Panc1 (cell line): ENCODE measurements around the gene DRD2. TPM values are rescaled to one million over a fixed set of nuclear protein-coding genes. Genes with fewer than 3 reads are reported as not detected.

Source experiments
- ATAC-seq: fragments of 200-7000 bp; cut with Tn5 transposase; 2 replicates; pipeline ENCODE4 v1.9.1; 2020; ENCODE audit warnings: mild to moderate bottlenecking, moderate library complexity
- BruUV-seq: library from RNA; stranded (reverse); fragments of 400-500 nt; replicated peaks from 2 replicates; lab custom pipeline; 2021; lab: Mats Ljungman, UMichigan
- CTCF ChIA-PET: fragments of 300-600 bp; sonication (Branson Sonifier 250); formaldehyde crosslinking; loops from one replicate; lab custom pipeline; 2022; ENCODE audit warnings: antibody characterized with exemption; lab: Charles Lee
- POLR2A ChIA-PET: fragments of 300-600 bp; sonication (Branson Sonifier 250); formaldehyde crosslinking; loops from one replicate; lab custom pipeline; 2022; ENCODE audit warnings: antibody characterized with exemption; lab: Charles Lee
- DNase-seq: peaks from one replicate; pipeline ENCODE4 v3.0.0-alpha.2; 2010; ENCODE audit warnings: low read depth, low spot score
- H3K27ac ChIP-seq: 2 replicates; pipeline ENCODE4 v1.5.1; 2011; ENCODE audit warnings: mild to moderate bottlenecking, low read length, inconsistent platforms
- H3K27me3 ChIP-seq: fragments of 200-500 bp; sonication (Bioruptor generic); 2 replicates; pipeline ENCODE4 v1.6.0; 2014; ENCODE audit warnings: low read length, inconsistent platforms; ENCODE audit not compliant: control insufficient read depth, insufficient read depth
- H3K36me3 ChIP-seq: fragments of 200-500 bp; sonication (Bioruptor generic); 2 replicates; pipeline ENCODE4 v1.5.1; 2014; ENCODE audit warnings: inconsistent platforms, mild to moderate bottlenecking, low read length, moderate library complexity; ENCODE audit not compliant: control insufficient read depth, insufficient read depth
- H3K4me1 ChIP-seq: 2 replicates; pipeline ENCODE4 v1.5.1; 2011; ENCODE audit warnings: inconsistent platforms, mild to moderate bottlenecking, low read length, moderate library complexity; ENCODE audit not compliant: control insufficient read depth, insufficient read depth
- H3K4me3 ChIP-seq, 2 experiments: 2 replicates each; pipeline ENCODE4 v1.5.1; 2011 to 2012; ENCODE audit warnings: low read depth in 2 of 2, low read length in 2 of 2, mild to moderate bottlenecking in 2 of 2, inconsistent platforms in 1 of 2, moderate library complexity in 1 of 2
- H3K9me3 ChIP-seq: fragments of 200-500 bp; sonication (Bioruptor generic); 2 replicates; pipeline ENCODE4 v1.5.1; 2014; ENCODE audit warnings: low read depth, mild to moderate bottlenecking, inconsistent platforms, low read length, moderate library complexity; ENCODE audit not compliant: control insufficient read depth, insufficient read depth
- POLR2AphosphoS5 ChIP-seq: IDR thresholded peaks from 2 replicates; pipeline ENCODE4 v1.6.1; 2012; ENCODE audit warnings: mild to moderate bottlenecking, low read depth, low read length, moderate library complexity
- SIN3A ChIP-seq: IDR thresholded peaks from 2 replicates; pipeline ENCODE4 v1.6.1; 2012; ENCODE audit warnings: low read depth, mild to moderate bottlenecking, low read length, moderate library complexity, borderline replicate concordance; ENCODE audit not compliant: insufficient read depth
- TCF7L2 ChIP-seq: IDR thresholded peaks from 2 replicates; pipeline ENCODE4 v1.6.1; 2011; ENCODE audit warnings: mild to moderate bottlenecking, low read depth, low read length, inconsistent platforms
- in situ Hi-C: cut with HindIII; loops from 2 replicates; pipeline ENCODE4 v1.10.0; 2016; ENCODE audit warnings: low sequenced_read_pairs, low pct_unique_long_range_greater_than_20kb
- intact Hi-C: fragments of 100-400 bp; cut with micrococcal nuclease; formaldehyde crosslinking; loops from one replicate; pipeline ENCODE4 v1.10.0; 2022; ENCODE audit not compliant: unreplicated experiment
- total RNA-seq: library from RNA; stranded (reverse); gene quantifications from one replicate; pipeline ENCODE4 v1.2.1, GENCODE V29; 2021; ENCODE audit not compliant: unreplicated experiment
- TF ChIP-seq, protein P1 (sequence below): fragments of 450-650 bp; IDR thresholded peaks from 2 replicates; pipeline ENCODE4 v1.5.1; 2017; ENCODE audit warnings: mild to moderate bottlenecking
- TF ChIP-seq, protein P2 (sequence below), 2 experiments: IDR thresholded peaks; 2 replicates each; pipeline ENCODE4 v1.6.1; 2011 to 2012; ENCODE audit warnings: low read depth in 2 of 2, control low read depth in 1 of 2, low read length in 1 of 2, mild to moderate bottlenecking in 1 of 2, moderate library complexity in 1 of 2; ENCODE audit not compliant: insufficient read depth in 1 of 2

Gene DRD2
- total RNA-seq, 1 experiment from 2014 or later, result 5.3 TPM

DNA sequence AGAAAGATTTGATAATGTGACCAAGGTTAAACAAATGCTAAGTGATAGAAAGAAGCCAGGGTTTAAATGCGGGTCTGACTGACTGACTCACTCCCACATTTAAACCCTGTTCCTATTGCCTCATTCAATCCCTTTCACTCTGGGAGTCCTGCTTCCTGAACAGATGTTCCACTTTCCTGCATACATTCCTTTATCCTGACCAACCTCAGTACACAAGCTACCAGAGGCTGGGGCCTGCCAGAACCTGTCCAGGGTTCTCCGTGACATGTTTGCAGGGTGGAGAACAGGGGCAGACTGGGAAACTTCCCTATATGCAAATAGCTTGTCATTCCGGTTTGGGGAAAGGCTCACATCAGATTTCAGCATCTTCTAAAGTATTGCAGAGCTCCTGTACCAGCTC lies 90.6 kb downstream of the DRD2 start:
- no peaks in the 10 kb centered on the region for H3K9me3 ChIP-seq
- H3K4me3 ChIP-seq, result no peak overlapping the region
- ATAC-seq (no peak), DNase-seq (no peak)
- no peaks in the 10 kb centered on the region for H3K36me3 ChIP-seq
- peaks cover 5% of the 10 kb centered on the region; the same call in 1 of the 2 replicates for H3K4me1 ChIP-seq
- in situ Hi-C loops (no loop called here), intact Hi-C loops (no loop called here)
- H3K27ac ChIP-seq, result no peak overlapping the region
- TF ChIP-seq TCF7L2 (no peak), POLR2AphosphoS5 (no peak)
- TF ChIP-seq, protein P1, sequence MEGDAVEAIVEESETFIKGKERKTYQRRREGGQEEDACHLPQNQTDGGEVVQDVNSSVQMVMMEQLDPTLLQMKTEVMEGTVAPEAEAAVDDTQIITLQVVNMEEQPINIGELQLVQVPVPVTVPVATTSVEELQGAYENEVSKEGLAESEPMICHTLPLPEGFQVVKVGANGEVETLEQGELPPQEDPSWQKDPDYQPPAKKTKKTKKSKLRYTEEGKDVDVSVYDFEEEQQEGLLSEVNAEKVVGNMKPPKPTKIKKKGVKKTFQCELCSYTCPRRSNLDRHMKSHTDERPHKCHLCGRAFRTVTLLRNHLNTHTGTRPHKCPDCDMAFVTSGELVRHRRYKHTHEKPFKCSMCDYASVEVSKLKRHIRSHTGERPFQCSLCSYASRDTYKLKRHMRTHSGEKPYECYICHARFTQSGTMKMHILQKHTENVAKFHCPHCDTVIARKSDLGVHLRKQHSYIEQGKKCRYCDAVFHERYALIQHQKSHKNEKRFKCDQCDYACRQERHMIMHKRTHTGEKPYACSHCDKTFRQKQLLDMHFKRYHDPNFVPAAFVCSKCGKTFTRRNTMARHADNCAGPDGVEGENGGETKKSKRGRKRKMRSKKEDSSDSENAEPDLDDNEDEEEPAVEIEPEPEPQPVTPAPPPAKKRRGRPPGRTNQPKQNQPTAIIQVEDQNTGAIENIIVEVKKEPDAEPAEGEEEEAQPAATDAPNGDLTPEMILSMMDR, result no peak
- BruUV-seq, result no TSS peak
- ChIA-PET CTCF (no interaction called here), POLR2A (no interaction called here)
- peaks cover 3% of the 10 kb centered on the region; the same call in 1 of the 2 replicates for H3K27me3 ChIP-seq

DNA sequence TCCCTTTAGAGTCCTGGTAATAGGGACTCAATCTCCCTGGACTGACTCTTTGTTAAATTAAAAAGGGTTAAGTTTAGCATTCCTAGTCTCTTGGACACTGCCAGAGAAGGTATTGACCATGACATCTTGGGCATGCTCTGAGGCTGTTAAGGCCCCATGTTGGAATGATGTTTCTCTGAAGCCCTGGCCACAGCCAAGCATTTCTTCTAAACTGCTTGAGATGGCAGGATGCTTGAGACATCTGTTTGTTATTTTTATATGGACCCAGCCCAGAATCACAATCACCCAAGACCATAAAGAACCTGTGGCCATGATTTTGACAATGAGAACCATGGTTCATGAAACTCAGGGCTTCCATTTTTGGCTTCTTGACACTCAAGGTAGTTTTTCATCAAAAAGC lies 93.1 kb downstream of the DRD2 start:
- Histone ChIP-seq H3K27ac (no peak overlapping the region), H3K4me1 (peaks cover under 1% of the 10 kb centered on the region; the same call in 1 of the 2 replicates), H3K9me3 (no peaks in the 10 kb centered on the region), H3K4me3 (no peak overlapping the region), H3K27me3 (no peaks in the 10 kb centered on the region), H3K36me3 (no peaks in the 10 kb centered on the region)
- POLR2A ChIA-PET, result no interaction called here
- no TSS peak for BruUV-seq
- DNase-seq (no peak), ATAC-seq (no peak)
- TF ChIP-seq TCF7L2 (no peak), POLR2AphosphoS5 (no peak), SIN3A (no peak)
- TF ChIP-seq, protein P1, result no peak
- TF ChIP-seq, protein P2, sequence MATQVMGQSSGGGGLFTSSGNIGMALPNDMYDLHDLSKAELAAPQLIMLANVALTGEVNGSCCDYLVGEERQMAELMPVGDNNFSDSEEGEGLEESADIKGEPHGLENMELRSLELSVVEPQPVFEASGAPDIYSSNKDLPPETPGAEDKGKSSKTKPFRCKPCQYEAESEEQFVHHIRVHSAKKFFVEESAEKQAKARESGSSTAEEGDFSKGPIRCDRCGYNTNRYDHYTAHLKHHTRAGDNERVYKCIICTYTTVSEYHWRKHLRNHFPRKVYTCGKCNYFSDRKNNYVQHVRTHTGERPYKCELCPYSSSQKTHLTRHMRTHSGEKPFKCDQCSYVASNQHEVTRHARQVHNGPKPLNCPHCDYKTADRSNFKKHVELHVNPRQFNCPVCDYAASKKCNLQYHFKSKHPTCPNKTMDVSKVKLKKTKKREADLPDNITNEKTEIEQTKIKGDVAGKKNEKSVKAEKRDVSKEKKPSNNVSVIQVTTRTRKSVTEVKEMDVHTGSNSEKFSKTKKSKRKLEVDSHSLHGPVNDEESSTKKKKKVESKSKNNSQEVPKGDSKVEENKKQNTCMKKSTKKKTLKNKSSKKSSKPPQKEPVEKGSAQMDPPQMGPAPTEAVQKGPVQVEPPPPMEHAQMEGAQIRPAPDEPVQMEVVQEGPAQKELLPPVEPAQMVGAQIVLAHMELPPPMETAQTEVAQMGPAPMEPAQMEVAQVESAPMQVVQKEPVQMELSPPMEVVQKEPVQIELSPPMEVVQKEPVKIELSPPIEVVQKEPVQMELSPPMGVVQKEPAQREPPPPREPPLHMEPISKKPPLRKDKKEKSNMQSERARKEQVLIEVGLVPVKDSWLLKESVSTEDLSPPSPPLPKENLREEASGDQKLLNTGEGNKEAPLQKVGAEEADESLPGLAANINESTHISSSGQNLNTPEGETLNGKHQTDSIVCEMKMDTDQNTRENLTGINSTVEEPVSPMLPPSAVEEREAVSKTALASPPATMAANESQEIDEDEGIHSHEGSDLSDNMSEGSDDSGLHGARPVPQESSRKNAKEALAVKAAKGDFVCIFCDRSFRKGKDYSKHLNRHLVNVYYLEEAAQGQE (IDR thresholded peaks at IDR 0.05; ENCODE audit: insufficient read depth in 1 of 2, low read depth in 2 of 2, low read length in 1 of 2), result no peak
- intact Hi-C loops, result no loop called here
- in situ Hi-C loops, result no loop called here
- CTCF ChIA-PET, result no interaction called here
